HG03378 (cell line): ENCODE data around the gene ING2.
"Not testable (repeated sequence)": the region's sequence is repeated elsewhere in the genome, so short reads cannot be mapped to it uniquely, and the experiment has no call there.

Source experiments
- ATAC-seq: cut with Tn5 transposase; IDR thresholded peaks from one replicate; pipeline ENCODE4 v1.9.1; 2021; ENCODE audit warnings: mild to moderate bottlenecking, moderate library complexity; ENCODE audit not compliant: unreplicated experiment

The ING2 gene

GRCh38 chr4:183544109-183544508, 39.3 kb downstream of the ING2 start:
- ATAC-seq, result no peak

GRCh38 chr4:183546376-183546775, 41.5 kb downstream of the ING2 start:
- no peak for ATAC-seq

- ATAC-seq, result no peak
Observed at GRCh38 chr4:183548306-183548705, 43.4 kb downstream of the ING2 start.

DNA sequence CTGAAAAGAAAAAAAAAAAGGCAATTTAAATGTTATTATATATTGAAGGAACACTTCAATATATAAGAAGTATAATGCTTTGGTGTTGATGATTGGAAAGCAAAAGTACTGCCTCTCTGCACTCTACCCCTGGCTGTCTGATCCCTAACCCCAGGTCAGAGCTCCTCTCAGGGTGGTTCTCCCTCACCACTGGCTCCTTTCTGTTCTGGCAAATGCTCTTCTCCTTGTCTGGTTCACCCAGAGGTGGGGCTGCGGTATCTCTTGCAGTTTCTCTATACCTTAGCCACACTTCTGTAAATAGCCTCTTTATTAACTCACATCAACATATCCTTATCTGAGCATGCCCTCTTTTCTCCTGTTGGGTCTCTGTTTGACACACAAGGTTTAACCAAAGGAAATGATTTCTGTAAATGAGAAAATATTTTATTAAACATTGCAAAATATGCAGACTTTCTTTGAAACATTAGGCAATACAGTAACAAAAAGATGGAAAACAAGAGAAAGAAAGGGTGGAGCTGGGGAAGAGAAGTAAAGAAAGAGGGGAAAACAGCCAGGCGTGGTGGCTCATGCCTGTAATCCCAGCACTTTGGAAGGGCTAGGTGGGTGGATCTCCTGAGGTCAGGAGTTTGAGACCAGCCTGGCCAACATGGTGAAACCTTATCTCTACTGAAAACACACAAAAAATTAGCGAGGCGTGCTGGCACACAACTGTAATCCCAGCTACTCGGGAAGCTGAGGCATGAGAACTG, 45.7 kb downstream of the ING2 start:
- ATAC-seq, result no peak

DNA sequence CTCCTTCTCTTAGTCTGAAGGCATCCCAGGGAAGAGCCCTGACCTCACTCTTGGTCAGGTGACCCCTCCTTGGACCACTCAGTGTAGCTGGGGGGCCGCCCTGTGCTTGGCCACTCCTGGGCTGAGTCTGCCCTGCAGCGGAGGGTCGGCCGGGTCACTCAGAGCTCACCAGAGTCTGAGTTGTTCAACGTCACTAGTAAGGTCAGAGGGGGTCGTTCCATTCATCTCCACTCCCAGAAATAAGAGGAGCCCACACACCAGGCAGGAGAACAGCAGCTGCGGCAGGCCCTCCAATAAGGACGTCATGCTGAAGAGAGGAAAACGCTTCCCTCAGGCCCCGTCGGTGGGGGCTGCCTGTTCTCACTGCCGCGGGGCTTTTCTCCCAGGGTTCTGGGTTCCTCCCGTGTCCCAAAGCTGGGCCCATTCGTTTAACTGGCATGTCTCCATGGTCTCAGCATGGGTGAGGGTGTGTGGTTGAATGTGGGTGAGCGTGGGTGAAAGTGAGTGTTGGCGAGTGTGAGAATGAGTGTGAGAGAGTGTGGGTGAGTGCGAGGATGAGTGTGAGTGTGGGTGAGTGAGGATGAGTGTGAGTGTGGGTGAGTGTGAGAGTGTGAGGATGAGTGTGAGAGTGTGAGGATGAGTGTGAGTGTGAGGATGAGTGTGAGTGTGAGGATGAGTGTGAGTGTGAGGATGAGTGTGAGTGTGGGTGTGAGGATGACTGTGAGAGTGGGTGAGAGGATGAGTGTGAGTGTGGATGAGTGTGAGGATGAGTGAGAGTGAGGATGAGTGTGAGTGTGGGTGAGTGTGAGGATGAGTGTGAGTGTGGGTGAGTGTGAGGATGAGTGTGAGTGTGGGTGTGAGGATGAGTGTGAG, 47.7 kb downstream of the ING2 start:
- ATAC-seq, result no peak

DNA sequence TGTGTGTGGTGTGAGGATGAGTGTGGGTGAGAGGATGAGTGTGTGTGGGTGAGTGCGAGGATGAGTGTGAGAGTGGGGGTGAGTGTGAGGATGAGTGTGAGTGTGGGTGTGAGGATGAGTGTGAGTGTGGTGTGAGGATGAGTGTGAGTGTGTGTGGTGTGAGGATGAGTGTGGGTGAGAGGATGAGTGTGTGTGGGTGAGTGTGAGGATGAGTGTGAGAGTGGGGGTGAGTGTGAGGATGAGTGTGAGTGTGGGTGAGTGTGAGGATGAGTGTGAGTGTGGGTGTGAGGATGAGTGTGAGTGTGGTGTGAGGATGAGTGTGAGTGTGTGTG, 48.3 kb downstream of the ING2 start:
- not testable (repeated sequence) for ATAC-seq

DNA sequence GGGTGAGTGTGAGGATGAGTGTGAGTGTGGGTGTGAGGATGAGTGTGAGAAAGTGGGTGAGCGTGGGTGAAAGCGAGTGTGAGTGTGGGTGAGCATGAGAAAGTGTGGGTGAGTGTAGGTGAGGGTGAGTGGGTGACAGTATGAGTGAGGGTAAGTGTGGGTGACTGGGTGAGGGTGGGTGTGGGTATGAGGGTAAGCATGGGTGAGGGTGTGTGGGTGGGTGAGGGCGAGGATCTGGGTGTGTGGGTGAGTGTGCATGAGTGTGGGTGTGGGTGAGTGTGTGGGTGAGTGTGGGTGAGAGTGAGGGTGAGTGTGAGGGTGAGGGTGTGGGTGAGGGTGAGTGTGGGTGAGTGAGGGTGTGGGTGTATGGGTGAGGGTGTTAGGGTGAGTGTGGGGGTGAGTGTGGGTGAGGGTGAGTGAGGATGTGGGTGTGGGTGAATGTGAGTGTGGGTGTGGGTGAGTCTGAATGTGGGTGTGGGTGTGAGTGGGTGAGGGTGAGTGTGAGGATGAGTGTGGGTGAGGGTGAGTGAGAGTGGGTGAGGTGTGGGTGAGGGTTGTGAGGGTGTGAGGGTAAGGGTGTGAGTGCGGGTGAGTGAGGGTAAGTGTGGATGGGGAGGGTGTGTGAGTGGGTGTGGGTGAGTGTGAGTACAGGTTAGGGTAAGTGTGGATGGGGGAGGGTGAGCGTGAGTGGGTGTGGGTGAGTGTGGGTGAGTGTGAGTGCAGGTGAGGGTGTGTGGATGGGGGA, 48.9 kb downstream of the ING2 start:
- ATAC-seq, result no peak

DNA sequence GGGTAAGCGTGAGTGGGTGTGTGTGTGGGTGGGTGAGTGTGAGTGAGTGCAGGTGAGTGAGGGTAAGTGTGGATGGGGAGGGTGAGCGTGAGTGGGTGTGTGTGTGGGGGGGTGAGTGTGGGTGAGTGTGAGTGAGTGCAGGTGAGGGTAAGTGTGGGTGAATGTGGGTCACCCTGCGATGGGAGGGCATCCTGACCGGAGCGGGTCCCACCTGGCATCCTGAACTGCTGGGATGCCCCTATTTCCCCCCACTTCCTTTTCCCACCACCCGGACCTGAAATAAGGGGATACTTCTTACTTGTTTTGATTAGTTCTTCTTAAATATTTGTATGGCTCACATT, 49.5 kb downstream of the ING2 start:
- ATAC-seq, result no peak

GRCh38 chr4:183554878-183555585, 50.2 kb downstream of the ING2 start:
- ATAC-seq, result no peak

DNA sequence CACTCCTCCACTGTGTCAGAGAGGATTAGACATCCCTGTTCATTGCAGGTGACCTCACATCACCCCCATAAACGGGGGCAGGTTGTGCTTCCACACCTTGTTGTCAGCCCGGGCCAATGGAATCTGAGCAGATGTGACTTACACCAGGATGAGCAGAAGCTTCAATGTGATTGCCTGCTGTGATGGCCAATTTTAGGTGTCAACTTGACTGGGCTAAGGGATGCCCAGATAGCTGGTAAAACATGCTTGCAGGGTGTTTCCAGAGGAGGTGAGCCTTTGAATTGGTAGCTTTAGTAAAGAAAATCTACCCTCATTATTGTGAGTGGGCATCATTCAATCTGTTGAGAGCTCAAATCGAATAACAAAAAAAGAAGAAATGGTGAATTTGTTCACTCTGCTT, 52.1 kb downstream of the ING2 start:
- no peak for ATAC-seq

GRCh38 chr4:183557611-183558010, 52.8 kb downstream of the ING2 start:
- no peak for ATAC-seq

GRCh38 chr4:183558873-183559272, 54.0 kb downstream of the ING2 start:
- no peak for ATAC-seq

- ATAC-seq, result no peak
Observed at GRCh38 chr4:183561905-183562304, 57.0 kb downstream of the ING2 start.
